SIG-M5 treated with dmso at 0.1 percent for 504 hours (cell line): ENCODE measurements around the gene JAML.
"Not testable (repeated sequence)": the region's sequence is repeated elsewhere in the genome, so short reads cannot be mapped to it uniquely, and the experiment has no call there.

Source experiments
- DNase-seq: peaks from one replicate; lab custom pipeline; 2025; ENCODE audit not compliant: unreplicated experiment; lab: John Stamatoyannopoulos, UW

JAML gene

GRCh38 chr11:118199135-118199534 is 25.7 kb downstream of the JAML start:
- DNase-seq, result no peak

- DNase-seq, result peak; percentile 51
Measured at GRCh38 chr11:118198370-118198769, 26.4 kb downstream of the JAML start.

- DNase-seq, result no peak
Measured at GRCh38 chr11:118194835-118195627, 29.8 kb downstream of the JAML start.

DNA sequence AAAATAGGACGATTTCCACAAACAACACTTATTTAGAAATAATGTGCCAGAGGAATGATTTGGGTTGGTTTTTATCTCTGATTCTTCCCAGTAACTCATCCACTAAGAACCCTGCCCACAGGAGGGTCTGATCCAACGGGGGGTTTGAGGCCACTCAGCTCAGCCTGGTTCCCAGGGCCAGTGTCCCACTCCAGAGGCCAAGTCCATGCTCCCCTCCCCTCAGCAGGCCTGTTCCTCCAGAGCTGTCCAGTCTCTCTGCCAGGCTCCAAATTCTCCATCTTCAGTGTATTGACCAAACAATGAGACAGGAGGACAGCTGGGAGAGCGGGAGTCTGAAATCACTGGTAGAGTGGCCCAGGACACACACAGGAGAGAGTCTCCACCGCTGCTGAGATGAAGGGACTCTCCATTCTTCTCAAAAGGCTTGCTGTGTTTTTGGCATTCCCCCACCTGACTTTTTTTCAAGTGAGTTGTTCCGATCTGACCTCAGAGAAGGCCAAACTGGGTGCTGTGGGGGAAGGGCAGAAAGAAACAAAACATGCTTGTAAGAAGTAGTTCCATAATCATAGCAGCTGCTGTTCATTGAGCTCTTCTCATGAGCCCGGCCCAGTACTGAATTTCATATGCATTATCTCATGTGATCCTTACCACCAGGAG is 30.8 kb downstream of the JAML start:
- DNase-seq, result no peak

GRCh38 chr11:118192817-118193216 is 32.0 kb downstream of the JAML start:
- DNase-seq, result not testable (repeated sequence)

DNA sequence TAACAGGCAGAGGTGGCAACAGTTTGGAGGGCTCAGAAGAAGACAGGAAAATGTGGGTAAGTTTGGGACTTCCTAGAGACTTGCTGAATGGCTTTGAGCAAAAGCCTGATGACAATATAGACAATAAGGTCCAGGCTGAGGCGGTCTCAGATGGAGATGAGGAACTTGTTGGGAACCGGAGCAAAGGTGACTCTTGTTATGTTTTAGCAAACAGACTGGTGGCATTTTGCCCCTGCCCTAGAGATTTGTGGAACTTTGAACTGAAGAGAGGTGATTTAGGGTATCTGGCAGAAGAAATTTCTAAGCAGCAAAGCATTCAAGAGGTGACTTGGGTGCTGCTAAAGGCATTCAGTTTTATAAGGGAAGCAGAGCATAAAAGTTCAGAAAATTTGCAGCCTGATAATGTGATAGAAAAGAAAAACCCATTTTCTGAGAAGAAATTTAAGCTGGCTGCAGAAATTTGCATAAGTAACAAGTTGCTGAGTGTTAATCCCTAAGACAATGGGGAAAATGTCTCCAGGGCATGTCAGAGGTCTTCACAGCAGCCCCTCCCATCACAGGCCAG is 33.8 kb downstream of the JAML start:
- not testable (repeated sequence) for DNase-seq

GRCh38 chr11:118186346-118187107 is 38.3 kb downstream of the JAML start:
- DNase-seq, result peak; percentile 60

DNA sequence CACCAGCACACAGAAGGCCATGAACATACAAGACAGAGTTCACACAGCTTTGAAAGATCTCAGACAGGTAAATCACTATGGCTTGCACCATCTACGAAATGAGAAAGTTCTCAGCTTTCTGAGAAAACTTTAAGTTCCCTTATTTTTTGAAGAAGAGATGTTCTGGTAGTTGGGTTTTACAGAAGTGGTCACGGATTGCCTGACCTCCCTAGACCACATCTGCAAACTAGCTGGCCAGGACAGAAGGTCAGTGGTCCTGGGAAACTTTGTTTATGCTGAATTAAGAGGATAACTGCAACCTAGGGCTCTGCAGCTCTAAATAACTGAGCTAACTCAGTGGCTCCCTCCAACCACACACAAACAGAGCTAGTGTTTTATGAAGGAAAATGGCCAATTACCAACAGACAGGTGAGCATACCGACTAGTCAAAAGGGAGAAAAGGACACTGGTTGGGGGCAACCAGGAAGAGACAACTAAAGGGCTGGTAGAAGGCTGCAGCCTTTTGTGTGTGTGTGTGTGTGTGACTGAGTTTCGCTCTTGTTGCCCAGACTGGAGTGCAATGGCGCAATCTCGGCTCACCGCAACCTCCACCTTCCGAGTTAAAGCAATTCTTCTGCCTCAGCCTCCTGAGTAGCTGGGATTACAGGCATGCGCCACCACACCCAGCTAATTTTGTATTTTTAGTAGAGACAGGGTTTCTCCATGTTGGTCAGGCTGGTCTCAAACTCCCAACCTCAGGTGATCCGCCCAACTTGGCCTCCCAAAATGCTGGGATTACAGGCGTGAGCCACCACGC is 39.8 kb downstream of the JAML start:
- DNase-seq, result no peak

GRCh38 chr11:118183691-118184090 is 41.1 kb downstream of the JAML start:
- not testable (repeated sequence) for DNase-seq

DNA sequence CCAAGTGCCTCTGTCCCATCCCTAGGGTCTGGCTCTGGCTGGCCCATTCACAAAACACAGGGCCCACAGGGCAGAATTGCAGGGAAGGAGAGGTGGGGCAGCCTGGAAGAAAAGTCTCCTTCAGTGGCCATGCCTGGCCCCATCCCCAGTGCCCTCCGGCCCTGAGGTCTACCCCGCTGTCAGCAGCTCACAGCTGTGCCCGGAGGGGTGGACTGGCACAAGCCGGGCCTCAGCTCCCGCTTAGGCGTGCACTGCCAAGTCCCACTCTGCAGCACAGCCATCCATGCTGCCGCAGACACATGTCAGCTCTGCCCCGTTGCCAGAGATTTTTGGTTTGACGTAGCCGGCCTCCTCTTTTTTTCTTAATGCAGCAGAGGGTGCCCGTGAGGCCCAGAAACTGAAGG is 44.5 kb downstream of the JAML start:
- DNase-seq, result peak; percentile 7

DNA sequence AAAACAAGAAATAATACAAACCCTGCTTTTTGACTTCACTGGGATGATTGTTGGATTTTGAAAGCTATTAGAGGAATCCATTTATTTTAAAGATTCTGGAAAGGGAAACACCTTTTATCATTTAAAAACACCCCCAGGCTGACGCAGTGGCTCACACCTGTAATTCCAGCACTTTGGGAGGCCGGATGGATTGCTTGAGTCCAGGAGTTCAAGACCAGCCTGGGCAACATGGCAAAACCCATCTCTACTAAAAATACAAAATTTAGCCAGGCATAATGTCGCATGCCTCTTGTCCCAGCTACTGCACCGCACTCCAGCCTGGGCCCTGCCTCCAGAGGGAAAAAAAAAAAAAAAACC is 48.1 kb downstream of the JAML start:
- no peak for DNase-seq

DNA sequence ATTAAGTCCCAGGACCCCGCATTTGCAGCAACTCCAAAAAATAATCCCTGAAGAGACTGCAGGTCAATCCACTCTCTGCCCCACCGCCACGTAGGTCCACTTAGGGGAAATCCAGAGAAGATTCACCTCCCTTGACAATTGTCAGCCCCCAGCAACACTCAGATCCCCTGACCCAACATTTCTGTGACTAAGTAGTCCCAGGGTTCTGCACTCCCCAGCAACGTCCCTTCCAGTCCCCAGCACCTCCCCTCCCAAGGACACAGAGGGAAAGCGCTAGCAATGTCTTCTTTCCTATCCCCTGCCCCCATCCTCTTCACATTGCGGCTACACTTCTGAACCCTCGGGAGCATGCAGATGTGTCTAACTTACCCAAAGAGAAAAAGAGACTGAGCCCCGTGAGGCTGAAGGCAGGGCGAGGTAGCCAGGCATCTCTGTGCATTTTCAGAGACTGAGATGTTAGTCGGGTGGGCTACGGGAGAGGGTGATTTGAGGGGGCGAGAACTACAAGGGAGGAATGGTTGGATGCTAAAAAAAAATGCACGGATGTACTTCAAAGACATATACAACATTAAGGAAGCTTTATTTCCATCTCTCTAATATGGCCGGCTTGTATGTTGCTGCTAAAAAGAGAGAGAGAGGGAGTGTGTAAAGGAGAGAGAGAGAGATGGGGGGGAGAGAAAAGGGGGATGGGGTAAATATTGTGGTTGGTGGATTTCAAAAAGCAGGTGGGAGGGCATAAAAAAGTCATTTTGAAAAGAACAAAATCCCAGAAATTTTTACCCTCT is 48.6 kb downstream of the JAML start, which contains the start of gene SCN2B:
SCN2B (minus strand) TSS at position 647 of the 785 bp plus-strand sequence; CDS start at position 439, 208 bp downstream.
- DNase-seq, result no peak

- no peak for DNase-seq
Measured at GRCh38 chr11:118175031-118175992, 49.5 kb downstream of the JAML start.

GRCh38 chr11:118174006-118174567 is 50.7 kb downstream of the JAML start:
- DNase-seq, result no peak

GRCh38 chr11:118172356-118172755 is 52.5 kb downstream of the JAML start:
- no peak for DNase-seq

DNA sequence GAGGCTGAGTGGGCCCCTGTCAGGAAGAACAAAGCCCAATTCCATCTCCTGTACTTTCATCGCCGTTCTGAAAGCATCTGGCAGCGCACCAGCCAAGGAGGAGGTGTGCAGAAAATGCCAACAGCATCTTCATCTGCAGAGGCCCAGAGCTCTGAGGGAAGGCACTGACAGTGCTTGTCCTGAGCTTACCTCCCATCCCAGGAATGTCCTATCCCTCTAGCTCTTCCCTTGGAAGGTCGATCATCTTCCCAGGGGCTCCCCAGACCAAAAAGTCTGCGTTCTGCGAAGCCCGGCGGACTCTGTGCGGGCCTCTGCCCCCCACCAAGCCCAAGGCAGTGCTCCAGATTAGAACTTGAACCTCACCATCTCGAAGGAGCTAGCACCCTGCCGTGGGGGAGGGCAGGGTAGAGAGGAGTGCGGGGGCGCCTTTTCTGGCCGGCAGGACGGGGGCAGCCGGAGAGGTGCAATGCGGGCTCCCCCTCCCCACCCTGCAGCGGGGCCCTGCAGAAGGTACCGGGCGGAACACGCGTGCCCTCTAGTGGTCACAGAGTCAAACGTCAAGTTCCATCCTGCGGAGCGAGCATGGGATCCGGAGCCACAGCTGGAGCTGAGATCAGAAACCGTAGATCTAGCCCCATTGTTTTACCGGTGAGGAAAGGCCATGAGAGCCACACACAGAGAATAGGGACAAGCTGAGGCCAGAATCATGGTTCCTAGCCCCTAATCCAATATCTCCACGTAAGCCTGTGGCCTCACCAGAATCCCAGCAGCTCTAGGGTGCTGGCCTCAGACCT is 53.3 kb downstream of the JAML start:
- peak; percentile 47 for DNase-seq

- DNase-seq, result no peak
Measured at GRCh38 chr11:118170882-118171268, 53.9 kb downstream of the JAML start.

- no peak for DNase-seq
Measured at GRCh38 chr11:118170231-118170630, 54.6 kb downstream of the JAML start.
